Natural killer cell treated with Interleukin-12 subunit alpha and Interleukin-12 subunit beta and Interleukin-15 and Interleukin-18, amount 100 ng/mL, for 72 hours (primary cell): ENCODE results near the gene OSBPL6. TPM values are rescaled to one million over a fixed set of nuclear protein-coding genes. Genes with fewer than 3 reads are reported as not detected.
"Not testable (repeated sequence)": the region's sequence is repeated elsewhere in the genome, so short reads cannot be mapped to it uniquely, and the experiment has no call there.

Source experiments
- ATAC-seq, 2 donors: fragments of 150-1000 bp; cut with Tn5 transposase in 1 of 2; sonication (Bioruptor Pico), chemical (Tn5 transposase) in 1 of 2; 2 replicates each; pipeline ENCODE4 v1.10.0; 2021
- DNase-seq: peaks from one replicate; pipeline ENCODE4 v3.0.0; 2022; ENCODE audit warnings: low spot score
- H3K27ac Mint-ChIP-seq, 2 donors: 1 replicate in 1 of 2; 2 replicates in 1 of 2; pipeline ENCODE4 v1.8.0; 2022; ENCODE audit warnings: mixed read lengths in 2 of 2, mild to moderate bottlenecking in 1 of 2, moderate library complexity in 1 of 2
- H3K27me3 Mint-ChIP-seq, 2 donors: 1 replicate in 1 of 2; 2 replicates in 1 of 2; pipeline ENCODE4 v1.8.0; 2022; ENCODE audit warnings: mixed read lengths in 2 of 2
- H3K36me3 Mint-ChIP-seq: one replicate; pipeline ENCODE4 v1.8.0; 2022; ENCODE audit warnings: mixed read lengths
- H3K4me1 Mint-ChIP-seq, 2 donors: 1 replicate in 1 of 2; 2 replicates in 1 of 2; pipeline ENCODE4 v1.8.0; 2022; ENCODE audit warnings: low read depth in 2 of 2, mixed read lengths in 2 of 2, mild to moderate bottlenecking in 1 of 2
- H3K4me3 Mint-ChIP-seq: one replicate; pipeline ENCODE4 v1.8.0; 2022; ENCODE audit warnings: mixed read lengths
- H3K9me3 Mint-ChIP-seq: 2 replicates; pipeline ENCODE4 v1.8.0; 2022; ENCODE audit warnings: mixed read lengths
- total RNA-seq, 2 donors: library from RNA; stranded (reverse); gene quantifications; one replicate each; pipeline ENCODE4 v1.2.3, GENCODE V29; 2022

OSBPL6 gene
- total RNA-seq, 2 donors from 2014 or later = 0.33 to 0.42 TPM

- Mint-ChIP-seq H3K27me3 (peaks cover 10 to 18% of the 10 kb centered on the region in 2 donors), H3K4me3 (no peak overlapping the region), H3K4me1 (no peaks in the 10 kb centered on the region), H3K27ac (no peak overlapping the region), H3K36me3 (no peaks in the 10 kb centered on the region), H3K9me3 (no peaks in the 10 kb centered on the region)
- ATAC-seq (no peak), DNase-seq (no peak)
Observed at GRCh38 chr2:178388287-178388686, 194.0 kb downstream of the OSBPL6 start.

GRCh38 chr2:178391701-178392100, 197.4 kb downstream of the OSBPL6 start:
- no peak overlapping the region for H3K27ac Mint-ChIP-seq
- no peaks in the 10 kb centered on the region for H3K36me3 Mint-ChIP-seq
- no peak overlapping the region for H3K4me3 Mint-ChIP-seq
- no peaks in the 10 kb centered on the region for H3K9me3 Mint-ChIP-seq
- DNase-seq = no peak
- H3K4me1 Mint-ChIP-seq = no peaks in the 10 kb centered on the region
- ATAC-seq = no peak
- peaks cover 17 to 22% of the 10 kb centered on the region in 2 donors for H3K27me3 Mint-ChIP-seq

GRCh38 chr2:178392215-178392614, 197.9 kb downstream of the OSBPL6 start:
- Mint-ChIP-seq H3K4me1 (no peaks in the 10 kb centered on the region), H3K27ac (no peak overlapping the region), H3K27me3 (peaks cover 17 to 22% of the 10 kb centered on the region in 2 donors), H3K36me3 (no peaks in the 10 kb centered on the region), H3K4me3 (no peak overlapping the region), H3K9me3 (no peaks in the 10 kb centered on the region)
- DNase-seq (no peak), ATAC-seq (no peak)

GRCh38 chr2:178394859-178395258, 200.5 kb downstream of the OSBPL6 start:
- no peaks in the 10 kb centered on the region for H3K9me3 Mint-ChIP-seq
- no peak for DNase-seq
- no peaks in the 10 kb centered on the region for H3K36me3 Mint-ChIP-seq
- no peaks in the 10 kb centered on the region for H3K4me1 Mint-ChIP-seq
- H3K27ac Mint-ChIP-seq = no peak overlapping the region
- H3K27me3 Mint-ChIP-seq = peaks cover 11 to 16% of the 10 kb centered on the region in 2 donors
- no peak for ATAC-seq
- no peak overlapping the region for H3K4me3 Mint-ChIP-seq

GRCh38 chr2:178395295-178395694, 201.0 kb downstream of the OSBPL6 start:
- Mint-ChIP-seq H3K9me3 (no peaks in the 10 kb centered on the region), H3K27me3 (peaks cover 11 to 16% of the 10 kb centered on the region in 2 donors), H3K27ac (no peak overlapping the region), H3K4me1 (no peaks in the 10 kb centered on the region), H3K4me3 (no peak overlapping the region), H3K36me3 (no peaks in the 10 kb centered on the region)
- ATAC-seq (no peak), DNase-seq (no peak)

- Mint-ChIP-seq H3K4me3 (no peak overlapping the region), H3K9me3 (no peaks in the 10 kb centered on the region), H3K36me3 (no peaks in the 10 kb centered on the region), H3K27me3 (peaks cover 12 to 13% of the 10 kb centered on the region in 2 donors), H3K27ac (no peak overlapping the region), H3K4me1 (no peaks in the 10 kb centered on the region)
- DNase-seq = no peak
- ATAC-seq = no peak
Observed at GRCh38 chr2:178395941-178396570, 201.7 kb downstream of the OSBPL6 start.

GRCh38 chr2:178397002-178397605, 202.8 kb downstream of the OSBPL6 start:
- H3K4me1 Mint-ChIP-seq = peaks cover 0 to 1% of the 10 kb centered on the region in 2 donors
- no peaks in the 10 kb centered on the region for H3K9me3 Mint-ChIP-seq
- no peak overlapping the region for H3K4me3 Mint-ChIP-seq
- no peak overlapping the region for H3K27ac Mint-ChIP-seq
- peaks cover 16 to 17% of the 10 kb centered on the region in 2 donors for H3K27me3 Mint-ChIP-seq
- ATAC-seq = no peak
- DNase-seq = no peak
- H3K36me3 Mint-ChIP-seq = no peaks in the 10 kb centered on the region

GRCh38 chr2:178401994-178402437, 207.7 kb downstream of the OSBPL6 start:
- H3K27ac Mint-ChIP-seq = no peak overlapping the region
- no peaks in the 10 kb centered on the region for H3K36me3 Mint-ChIP-seq
- no peaks in the 10 kb centered on the region for H3K9me3 Mint-ChIP-seq
- peaks cover 6 to 8% of the 10 kb centered on the region in 2 donors for H3K27me3 Mint-ChIP-seq
- no peak for DNase-seq
- no peak overlapping the region for H3K4me3 Mint-ChIP-seq
- peaks cover 13 to 24% of the 10 kb centered on the region in 2 donors for H3K4me1 Mint-ChIP-seq
- no peak for ATAC-seq

- DNase-seq = no peak
- H3K36me3 Mint-ChIP-seq = no peaks in the 10 kb centered on the region
- H3K4me1 Mint-ChIP-seq = peaks cover 13 to 24% of the 10 kb centered on the region in 2 donors
- H3K4me3 Mint-ChIP-seq = peak overlapping the region; percentile 54
- ATAC-seq = peak in 1 of 2 donors; percentile 20
- H3K27me3 Mint-ChIP-seq = peaks cover 6 to 8% of the 10 kb centered on the region in 2 donors
- H3K27ac Mint-ChIP-seq = peak overlapping the region in 1 of 2 donors; percentile 62
- no peaks in the 10 kb centered on the region for H3K9me3 Mint-ChIP-seq
Observed at GRCh38 chr2:178403671-178404306, 209.5 kb downstream of the OSBPL6 start.

GRCh38 chr2:178404368-178404767, 210.1 kb downstream of the OSBPL6 start:
- Mint-ChIP-seq H3K36me3 (no peaks in the 10 kb centered on the region), H3K4me1 (peaks cover 13 to 24% of the 10 kb centered on the region in 2 donors), H3K27me3 (peaks cover 6 to 8% of the 10 kb centered on the region in 2 donors), H3K4me3 (peak overlapping the region; percentile 54), H3K27ac (peak overlapping the region in 1 of 2 donors; percentile 62), H3K9me3 (no peaks in the 10 kb centered on the region)
- ATAC-seq (peak; percentile 96 to 99), DNase-seq (peak; percentile 72)

- no peaks in the 10 kb centered on the region for H3K36me3 Mint-ChIP-seq
- DNase-seq (no peak), ATAC-seq (no peak)
- no peaks in the 10 kb centered on the region for H3K9me3 Mint-ChIP-seq
- H3K4me1 Mint-ChIP-seq = peaks cover 10 to 18% of the 10 kb centered on the region in 2 donors
- no peak overlapping the region for H3K4me3 Mint-ChIP-seq
- peaks cover 0 to 4% of the 10 kb centered on the region in 2 donors for H3K27me3 Mint-ChIP-seq
- H3K27ac Mint-ChIP-seq = no peak overlapping the region
Observed at GRCh38 chr2:178409261-178409660, 214.9 kb downstream of the OSBPL6 start.

- H3K4me3 Mint-ChIP-seq = no peak overlapping the region
- H3K4me1 Mint-ChIP-seq = peaks cover 16 to 17% of the 10 kb centered on the region in 2 donors
- no peak overlapping the region for H3K27ac Mint-ChIP-seq
- H3K27me3 Mint-ChIP-seq = peaks cover 0 to 4% of the 10 kb centered on the region in 2 donors
- DNase-seq (no peak), ATAC-seq (no peak)
- H3K9me3 Mint-ChIP-seq = no peaks in the 10 kb centered on the region
- H3K36me3 Mint-ChIP-seq = no peaks in the 10 kb centered on the region
Observed at GRCh38 chr2:178412047-178412446, 217.7 kb downstream of the OSBPL6 start.

GRCh38 chr2:178412453-178412852, 218.1 kb downstream of the OSBPL6 start:
- not testable (repeated sequence) for H3K9me3 Mint-ChIP-seq, DNase-seq, ATAC-seq, H3K27ac Mint-ChIP-seq, H3K27me3 Mint-ChIP-seq, H3K36me3 Mint-ChIP-seq
- Mint-ChIP-seq H3K4me1 (peaks cover 16 to 17% of the 10 kb centered on the region in 2 donors), H3K4me3 (peak overlapping the region; percentile 93)
